Colonic mucosa (tissue), 4 donors: Measurements from ENCODE around the gene LAMTOR4. TPM values are rescaled to one million over a fixed set of nuclear protein-coding genes. Genes with fewer than 3 reads are reported as not detected.
A peak's percentile ranks its signal among the peaks of the same experiment; 100 is the strongest.
"Not testable (repeated sequence)": the region's sequence is repeated elsewhere in the genome, so short reads cannot be mapped to it uniquely, and the experiment has no call there.

Experiments
- DNase-seq: peaks from one replicate; pipeline ENCODE4 v3.0.0-alpha.2; 2020
- H3K27ac ChIP-seq: fragments of 200-600 bp; one replicate; pipeline ENCODE4 v1.8.0; 2021
- H3K27me3 ChIP-seq: fragments of 200-600 bp; one replicate; pipeline ENCODE4 v1.8.0; 2021
- H3K36me3 ChIP-seq: fragments of 200-600 bp; one replicate; pipeline ENCODE4 v1.8.0; 2021
- H3K4me1 ChIP-seq: fragments of 200-600 bp; one replicate; pipeline ENCODE4 v1.8.0; 2021; ENCODE audit warnings: mild to moderate bottlenecking
- H3K4me3 ChIP-seq: fragments of 200-600 bp; one replicate; pipeline ENCODE4 v1.8.0; 2021
- H3K9ac ChIP-seq, 2 donors: one replicate each; pipeline ENCODE4 v1.7.0; 2013; ENCODE audit warnings: control low read depth in 2 of 2, low read depth in 2 of 2, low read length in 2 of 2
- H3K9me3 ChIP-seq: fragments of 200-600 bp; one replicate; pipeline ENCODE4 v1.8.0; 2021
- CTCF ChIP-seq: fragments of 200-600 bp; IDR thresholded peaks from one replicate; pipeline ENCODE4 v1.8.0; 2022; ENCODE audit warnings: antibody characterized with exemption, mild to moderate bottlenecking
- intact Hi-C: fragments of 100-400 bp; cut with DNase I; formaldehyde crosslinking; loops from one replicate; pipeline ENCODE4 v1.14.1; 2022
- total RNA-seq, 2 donors: library from RNA; stranded (reverse); fragmentation: NEBNext Ultra II Directional in 1 of 2; extraction: Animal tissue kit (Norgen Biotek cat#: 25700) in 1 of 2; gene quantifications; one replicate each; pipeline ENCODE4 v1.2.1, GENCODE V29; 2021
- donor health status: healthy.
- donor health status: DM: no; HTN: no; CAD: no.
- donor health status: DM: no; HTN: no; CAD: no.

The LAMTOR4 gene
- total RNA-seq, 2 donors from 2014 or later: 230 to 268 TPM

- no peaks in the 10 kb centered on the region for H3K36me3 ChIP-seq
- no peak for TF ChIP-seq CTCF
- no peak overlapping the region for H3K27ac ChIP-seq
- peak overlapping the region in 1 of 2 donors; percentile 81 for H3K9ac ChIP-seq
- H3K27me3 ChIP-seq: no peaks in the 10 kb centered on the region
- no peaks in the 10 kb centered on the region for H3K9me3 ChIP-seq
- DNase-seq: no peak
- no peak overlapping the region for H3K4me3 ChIP-seq
- intact Hi-C loops: no loop called here
- H3K4me1 ChIP-seq: peaks cover 17% of the 10 kb centered on the region
Measured at GRCh38 chr7:100128637-100128963, 20.1 kb upstream of the LAMTOR4 start.

- H3K9me3 ChIP-seq, H3K36me3 ChIP-seq, H3K9ac ChIP-seq, H3K27me3 ChIP-seq, H3K27ac ChIP-seq, DNase-seq, H3K4me3 ChIP-seq: not testable (repeated sequence)
- intact Hi-C loops: loop anchor here (5.0 to 10.0 kb wide), 2 partner anchors 138 to 215 kb away; no protein-coding TSS in a partner anchor
- peaks cover 12% of the 10 kb centered on the region for H3K4me1 ChIP-seq
Measured at GRCh38 chr7:100130220-100130607, 18.5 kb upstream of the LAMTOR4 start.

- H3K9me3 ChIP-seq: no peaks in the 10 kb centered on the region
- TF ChIP-seq CTCF: peak; percentile 88
- DNase-seq: peak; percentile 91
- no peak overlapping the region for H3K27ac ChIP-seq
- peak overlapping the region; percentile 20 for H3K4me3 ChIP-seq
- H3K27me3 ChIP-seq: no peaks in the 10 kb centered on the region
- no peaks in the 10 kb centered on the region for H3K36me3 ChIP-seq
- intact Hi-C loops: loop anchor here (5.0 to 10.0 kb wide), 2 partner anchors 139 to 214 kb away; no protein-coding TSS in a partner anchor
- peak overlapping the region in 1 of 2 donors; percentile 73 for H3K9ac ChIP-seq
- peaks cover 8% of the 10 kb centered on the region for H3K4me1 ChIP-seq
Measured at GRCh38 chr7:100130608-100131453, 17.9 kb upstream of the LAMTOR4 start.

GRCh38 chr7:100132126-100132525, 16.6 kb upstream of the LAMTOR4 start:
- Histone ChIP-seq H3K9me3 (no peaks in the 10 kb centered on the region), H3K4me3 (no peak overlapping the region), H3K27ac (no peak overlapping the region), H3K27me3 (no peaks in the 10 kb centered on the region), H3K36me3 (no peaks in the 10 kb centered on the region), H3K9ac (no peak overlapping the region), H3K4me1 (peaks cover 8% of the 10 kb centered on the region)
- DNase-seq: no peak
- no peak for TF ChIP-seq CTCF
- intact Hi-C loops: loop anchor here (2.0 to 10.0 kb wide), 3 partner anchors 87 to 213 kb away; partner anchors contain the start of gene PVRIG

- no peak overlapping the region for H3K27ac ChIP-seq
- no peaks in the 10 kb centered on the region for H3K9me3 ChIP-seq
- intact Hi-C loops: loop anchor here (2.0 to 10.0 kb wide), 3 partner anchors 86 to 212 kb away; partner anchors contain the start of gene PVRIG
- no peaks in the 10 kb centered on the region for H3K27me3 ChIP-seq
- DNase-seq: peak; percentile 79
- H3K9ac ChIP-seq: no peak overlapping the region
- H3K4me1 ChIP-seq: peaks cover 8% of the 10 kb centered on the region
- TF ChIP-seq CTCF: peak; percentile 91
- H3K36me3 ChIP-seq: no peaks in the 10 kb centered on the region
- no peak overlapping the region for H3K4me3 ChIP-seq
Measured at GRCh38 chr7:100132697-100133151, 16.0 kb upstream of the LAMTOR4 start.
